Breast epithelium (tissue), 4 donors: ENCODE results near the gene CUEDC2. TPM values are rescaled to one million over a fixed set of nuclear protein-coding genes. Genes with fewer than 3 reads are reported as not detected.
"Not testable (repeated sequence)": the region's sequence is repeated elsewhere in the genome, so short reads cannot be mapped to it uniquely, and the experiment has no call there.

Source experiments
- DNase-seq, 2 donors: peaks; one replicate each; pipeline ENCODE4 v3.0.0-alpha.2; 2019; ENCODE audit warnings: low spot score in 2 of 2
- H3K27ac ChIP-seq, 2 donors: fragments of 200-600 bp; sonication (generic) in 1 of 2; one replicate each; pipeline ENCODE4 v1.5.1; 2016 to 2019; ENCODE audit warnings: mild to moderate bottlenecking in 1 of 2
- H3K27me3 ChIP-seq, 2 donors: fragments of 200-600 bp; sonication (generic) in 1 of 2; one replicate each; pipeline versions ENCODE4 v1.5.1 to v1.6.0; 2017 to 2019; ENCODE audit warnings: control low read depth in 1 of 2, mild to moderate bottlenecking in 1 of 2
- H3K36me3 ChIP-seq: fragments of 200-600 bp; one replicate; pipeline ENCODE4 v1.5.1; 2019
- H3K4me1 ChIP-seq, 2 donors: fragments of 200-600 bp; sonication (generic); one replicate each; pipeline ENCODE4 v1.5.1; 2016 to 2019; ENCODE audit warnings: control low read depth in 1 of 2
- H3K4me3 ChIP-seq, 3 donors: fragments of 200-600 bp; sonication (generic); 1 replicate in 2 of 3; 2 replicates in 1 of 3; pipeline ENCODE4 v1.5.1; 2016 to 2019; ENCODE audit warnings: mild to moderate bottlenecking in 3 of 3, moderate library complexity in 2 of 3
- H3K9me3 ChIP-seq, 2 donors: fragments of 200-600 bp; sonication (generic) in 1 of 2; one replicate each; pipeline ENCODE4 v1.5.1; 2016 to 2019; ENCODE audit warnings: control low read depth in 1 of 2
- CTCF ChIP-seq, 3 donors: fragments of 450-650 bp; IDR thresholded peaks; one replicate each; pipeline ENCODE4 v1.5.1; 2016 to 2017; ENCODE audit warnings: antibody characterized with exemption in 3 of 3, mild to moderate bottlenecking in 3 of 3, moderate library complexity in 3 of 3
- POLR2A ChIP-seq: fragments of 450-650 bp; IDR thresholded peaks from one replicate; pipeline ENCODE4 v1.6.1; 2016; ENCODE audit warnings: antibody characterized with exemption, mild to moderate bottlenecking, moderate library complexity
- POLR2AphosphoS5 ChIP-seq, 3 donors: sonication (generic); formaldehyde crosslinking; IDR thresholded peaks; one replicate each; pipeline ENCODE4 v1.6.1; 2017; ENCODE audit warnings: antibody characterized with exemption in 3 of 3
- intact Hi-C: fragments of 100-400 bp; cut with DNase I; formaldehyde crosslinking; loops from one replicate; pipeline ENCODE4 v1.15.1; 2023; ENCODE audit warnings: low total_unique reads
- total RNA-seq, 3 donors: library from RNA; depleted of rRNA; stranded (reverse); fragments of >200 nt; gene quantifications; one replicate each; pipeline ENCODE4 v1.1.0, GENCODE V29; 2016

CUEDC2 gene
- total RNA-seq, 3 donors from 2014 or later: 49.8 to 54.4 (median 50.3) TPM

GRCh38 chr10:102460836-102461186 lies 28.4 kb upstream of the CUEDC2 start:
- H3K4me3 ChIP-seq: peak overlapping the region; percentile 55 to 82 (median 59)
- no peaks in the 10 kb centered on the region for H3K36me3 ChIP-seq
- H3K27ac ChIP-seq: peak overlapping the region in 1 of 2 donors; percentile 5
- TF ChIP-seq POLR2A (no peak), POLR2AphosphoS5 (IDR thresholded peaks at IDR 0.05) (no peak), CTCF (IDR thresholded peaks at IDR 0.05) (no peak)
- H3K9me3 ChIP-seq: no peaks in the 10 kb centered on the region
- DNase-seq: no peak
- no peaks in the 10 kb centered on the region for H3K4me1 ChIP-seq
- intact Hi-C loops: no loop called here
- no peaks in the 10 kb centered on the region for H3K27me3 ChIP-seq

GRCh38 chr10:102458656-102459055 lies 26.3 kb upstream of the CUEDC2 start:
- no peak for TF ChIP-seq POLR2AphosphoS5 (IDR thresholded peaks at IDR 0.05)
- TF ChIP-seq CTCF (IDR thresholded peaks at IDR 0.05): no peak
- TF ChIP-seq POLR2A: no peak
- intact Hi-C loops: no loop called here
- H3K27ac ChIP-seq: no peak overlapping the region
- H3K36me3 ChIP-seq: no peaks in the 10 kb centered on the region
- DNase-seq: no peak
- no peaks in the 10 kb centered on the region for H3K9me3 ChIP-seq
- H3K27me3 ChIP-seq: no peaks in the 10 kb centered on the region
- H3K4me3 ChIP-seq: no peak overlapping the region
- H3K4me1 ChIP-seq: no peaks in the 10 kb centered on the region

GRCh38 chr10:102457591-102458150 lies 25.3 kb upstream of the CUEDC2 start:
- Histone ChIP-seq H3K4me3 (no peak overlapping the region), H3K27ac (no peak overlapping the region), H3K27me3 (no peaks in the 10 kb centered on the region), H3K9me3 (no peaks in the 10 kb centered on the region), H3K4me1 (no peaks in the 10 kb centered on the region), H3K36me3 (no peaks in the 10 kb centered on the region)
- intact Hi-C loops: no loop called here
- DNase-seq: no peak
- no peak for TF ChIP-seq POLR2A
- TF ChIP-seq POLR2AphosphoS5 (IDR thresholded peaks at IDR 0.05): no peak

GRCh38 chr10:102455893-102456471 lies 23.6 kb upstream of the CUEDC2 start:
- no peaks in the 10 kb centered on the region for H3K9me3 ChIP-seq
- TF ChIP-seq POLR2AphosphoS5 (IDR thresholded peaks at IDR 0.05): no peak
- no peak for TF ChIP-seq CTCF (IDR thresholded peaks at IDR 0.05)
- no peak for TF ChIP-seq POLR2A
- H3K4me3 ChIP-seq: no peak overlapping the region
- no peaks in the 10 kb centered on the region for H3K27me3 ChIP-seq
- H3K4me1 ChIP-seq: peaks cover 0 to 5% of the 10 kb centered on the region in 2 donors
- no peaks in the 10 kb centered on the region for H3K36me3 ChIP-seq
- intact Hi-C loops: no loop called here
- DNase-seq: no peak
- no peak overlapping the region for H3K27ac ChIP-seq

- intact Hi-C loops, H3K9me3 ChIP-seq, DNase-seq, H3K4me3 ChIP-seq, H3K27ac ChIP-seq, H3K27me3 ChIP-seq, H3K4me1 ChIP-seq, H3K36me3 ChIP-seq: not testable (repeated sequence)
These were observed 22.5 kb upstream of the CUEDC2 start for GRCh38 chr10:102454662-102455487.

GRCh38 chr10:102453502-102453901 lies 21.1 kb upstream of the CUEDC2 start:
- Histone ChIP-seq H3K4me1 (peaks cover 0 to 5% of the 10 kb centered on the region in 2 donors), H3K27ac (peak overlapping the region in 1 of 2 donors; percentile 14), H3K4me3 (no peak overlapping the region), H3K27me3 (no peaks in the 10 kb centered on the region), H3K36me3 (no peaks in the 10 kb centered on the region), H3K9me3 (no peaks in the 10 kb centered on the region)
- intact Hi-C loops: no loop called here
- TF ChIP-seq POLR2AphosphoS5 (IDR thresholded peaks at IDR 0.05) (no peak), CTCF (IDR thresholded peaks at IDR 0.05) (no peak), POLR2A (no peak)
- no peak for DNase-seq
